HepG2 (cell line): ENCODE measurements around the gene CASKIN1. TPM values are rescaled to one million over a fixed set of nuclear protein-coding genes. Genes with fewer than 3 reads are reported as not detected.

Experiments
- ARID5B ChIP-seq: IDR thresholded peaks from 2 replicates; pipeline ENCODE4 v1.4.0; 2020; ENCODE audit warnings: mild to moderate bottlenecking, missing genetic modification reagents
- ARNT ChIP-seq: fragments of 450-650 bp; IDR thresholded peaks from 2 replicates; pipeline ENCODE4 v1.6.1; 2017
- CAMTA2 ChIP-seq: sonication (generic); formaldehyde crosslinking; IDR thresholded peaks from 2 replicates; pipeline ENCODE4 v1.4.0; 2020; ENCODE audit warnings: mild to moderate bottlenecking, missing genetic modification reagents, borderline replicate concordance
- CBX5 ChIP-seq: sonication (generic); formaldehyde crosslinking; IDR thresholded peaks from 2 replicates; pipeline ENCODE4 v1.4.0; 2020; ENCODE audit warnings: missing genetic modification reagents, borderline replicate concordance
- DPF2 ChIP-seq: sonication (generic); formaldehyde crosslinking; IDR thresholded peaks from 2 replicates; pipeline ENCODE4 v1.4.0; 2020; ENCODE audit warnings: mild to moderate bottlenecking, low read depth, missing genetic modification reagents, borderline replicate concordance
- ESRRA ChIP-seq: sonication (generic); formaldehyde crosslinking; IDR thresholded peaks from 2 replicates; pipeline ENCODE4 v1.5.1; 2020; ENCODE audit warnings: mild to moderate bottlenecking, low read depth, missing genetic modification reagents
- GMEB1 ChIP-seq: sonication (generic); formaldehyde crosslinking; IDR thresholded peaks from 2 replicates; pipeline ENCODE4 v1.5.1; 2020; ENCODE audit warnings: missing genetic modification reagents, mild to moderate bottlenecking, borderline replicate concordance
- HNRNPUL1 ChIP-seq: fragments of 200-400 bp; formaldehyde crosslinking; IDR thresholded peaks from 2 replicates; pipeline ENCODE4 v1.6.1; 2017; ENCODE audit warnings: low read depth, mild to moderate bottlenecking, low read length, moderate library complexity
- HOXD1 ChIP-seq: sonication (generic); formaldehyde crosslinking; IDR thresholded peaks from 2 replicates; pipeline ENCODE4 v1.5.0; 2020; ENCODE audit warnings: missing genetic modification reagents
- KDM5B ChIP-seq: sonication (generic); formaldehyde crosslinking; IDR thresholded peaks from 2 replicates; pipeline ENCODE4 v1.4.0; 2020; ENCODE audit warnings: missing genetic modification reagents, mild to moderate bottlenecking, borderline replicate concordance
- MTF1 ChIP-seq: sonication (generic); formaldehyde crosslinking; IDR thresholded peaks from 2 replicates; pipeline ENCODE4 v1.5.0; 2020; ENCODE audit warnings: missing genetic modification reagents
- NPAS2 ChIP-seq: sonication (generic); formaldehyde crosslinking; IDR thresholded peaks from 2 replicates; pipeline ENCODE4 v1.8.0; 2022; ENCODE audit warnings: mild to moderate bottlenecking, missing genetic modification reagents, borderline replicate concordance
- PHF8 ChIP-seq: sonication (generic); formaldehyde crosslinking; IDR thresholded peaks from 2 replicates; pipeline ENCODE4 v1.5.0; 2020; ENCODE audit warnings: missing genetic modification reagents
- POLR2AphosphoS2 ChIP-seq: IDR thresholded peaks from 2 replicates; pipeline ENCODE4 v1.6.1; 2011; ENCODE audit warnings: low read depth, low read length, improper control_type of control experiment
- PREB ChIP-seq: sonication (generic); formaldehyde crosslinking; IDR thresholded peaks from 2 replicates; pipeline ENCODE4 v1.4.0; 2020; ENCODE audit warnings: missing genetic modification reagents
- PRMT3 ChIP-seq: sonication (generic); formaldehyde crosslinking; IDR thresholded peaks from 2 replicates; pipeline ENCODE4 v1.8.1; 2022; ENCODE audit warnings: low read depth, mild to moderate bottlenecking, moderate library complexity, missing genetic modification reagents, borderline replicate concordance
- RAD21 ChIP-seq: fragments of 450-650 bp; formaldehyde crosslinking; IDR thresholded peaks from 2 replicates; pipeline ENCODE4 v1.5.0; 2020; ENCODE audit warnings: mild to moderate bottlenecking
- TSC22D2 ChIP-seq: sonication (generic); formaldehyde crosslinking; IDR thresholded peaks from 2 replicates; pipeline ENCODE4 v1.5.1; 2020; ENCODE audit warnings: missing genetic modification reagents, mild to moderate bottlenecking, borderline replicate concordance
- YEATS4 ChIP-seq: sonication (generic); formaldehyde crosslinking; IDR thresholded peaks from 2 replicates; pipeline ENCODE4 v1.4.0; 2020; ENCODE audit warnings: missing genetic modification reagents, borderline replicate concordance
- ZEB1 ChIP-seq: IDR thresholded peaks from 2 replicates; pipeline ENCODE4 v1.6.1; 2012; ENCODE audit warnings: mild to moderate bottlenecking, low read depth, inconsistent platforms; ENCODE audit not compliant: insufficient replicate concordance
- ZNF143 ChIP-seq: sonication (generic); formaldehyde crosslinking; IDR thresholded peaks from 2 replicates; pipeline ENCODE4 v1.4.0; 2020; ENCODE audit warnings: missing genetic modification reagents
- ZNF3 ChIP-seq: IDR thresholded peaks from 2 replicates; pipeline ENCODE4 v1.7.0; 2017; ENCODE audit warnings: inconsistent platforms
- ZNF552 ChIP-seq: sonication (generic); formaldehyde crosslinking; IDR thresholded peaks from 2 replicates; pipeline ENCODE4 v1.9.0; 2022; ENCODE audit warnings: missing genetic modification reagents, mild to moderate bottlenecking, borderline replicate concordance
- ZNF841 ChIP-seq: sonication (generic); formaldehyde crosslinking; IDR thresholded peaks from 2 replicates; pipeline ENCODE4 v1.8.1; 2023; ENCODE audit warnings: missing genetic modification reagents, borderline replicate concordance
- ZNF879 ChIP-seq: sonication (generic); formaldehyde crosslinking; IDR thresholded peaks from 2 replicates; pipeline ENCODE4 v1.8.1; 2023; ENCODE audit warnings: missing genetic modification reagents
- polyA plus RNA-seq, 8 experiments: library from polyadenylated mRNA; depleted of rRNA in 3 of 8; stranded (reverse) in 7 of 8; unstranded in 1 of 8; fragments of >200 nt; fragmentation: Illumina TruSeq in 4 of 8; extraction: Trizol in 4 of 8; gene quantifications; 2 replicates each; pipeline versions ENCODE4 v1.2.1 to v1.2.3, GENCODE V29; 2011 to 2016; ENCODE audit warnings: low read depth in 4 of 8, missing spikeins in 1 of 8, mixed read lengths in 1 of 8; ENCODE audit not compliant: insufficient read depth in 1 of 8
- total RNA-seq, 5 experiments: library from RNA; depleted of rRNA; stranded (reverse); fragments of >200 nt; fragmentation: Illumina TruSeq; extraction: Trizol; gene quantifications; 2 replicates each; pipeline ENCODE4 v1.2.3, GENCODE V29; 2016; ENCODE audit warnings: low read depth in 1 of 5

Gene CASKIN1
- total and polyA plus RNA-seq, 2 of the 13 experiments (the other 11 are each of a cell fraction or from before 2014, with no cell fraction given), result 1.2 to 2.2 TPM

- TF ChIP-seq MTF1 (CRISPR knock-in tag), result no peak
- no peak for TF ChIP-seq KDM5B (CRISPR knock-in tag)
- TF ChIP-seq ARID5B (CRISPR knock-in tag), result peak; percentile 20; the same call in 1 of the 2 replicates
- no peak; the same call in 1 of the 2 replicates for TF ChIP-seq CBX5 (CRISPR knock-in tag)
- TF ChIP-seq ZNF552, result no peak
- peak; percentile 52 for TF ChIP-seq PHF8 (CRISPR knock-in tag)
- no peak for TF ChIP-seq ZEB1
- TF ChIP-seq YEATS4 (CRISPR knock-in tag), result peak; percentile 49
- TF ChIP-seq PRMT3, result no peak
- TF ChIP-seq ZNF143 (CRISPR knock-in tag), result no peak
- TF ChIP-seq ZNF879 (CRISPR knock-in tag), result 0 out of 2 replicates have a peak, but pooled peaks have one; percentile 61
- TF ChIP-seq PREB (CRISPR knock-in tag), result no peak
- TF ChIP-seq CAMTA2 (CRISPR knock-in tag), result no peak; the same call in 1 of the 2 replicates
- no peak for TF ChIP-seq DPF2 (CRISPR knock-in tag)
- no peak for TF ChIP-seq ESRRA (CRISPR knock-in tag)
- TF ChIP-seq HNRNPUL1, result no peak
- TF ChIP-seq ZNF841 (CRISPR knock-in tag), result no peak
- TF ChIP-seq RAD21, result peak; percentile 36; the same call in 1 of the 2 replicates
- no peak for TF ChIP-seq ARNT
- no peak for TF ChIP-seq GMEB1 (CRISPR knock-in tag)
- TF ChIP-seq NPAS2 (CRISPR knock-in tag), result no peak
- no peak for TF ChIP-seq POLR2AphosphoS2
- TF ChIP-seq HOXD1 (CRISPR knock-in tag), result no peak
- no peak for TF ChIP-seq ZNF3
- no peak for TF ChIP-seq TSC22D2 (CRISPR knock-in tag)
Observed at GRCh38 chr16:2163211-2163881, 33.1 kb downstream of the CASKIN1 start (continued).
